ENCODE measurements around the gene HAL.

GRCh38 chr12:96025518-96025917, 29.4 kb upstream of the HAL start:
- TF ChIP-seq CTCF (optimal IDR thresholded peaks at IDR 0.05 in 1 of 3, IDR thresholded peaks at IDR 0.05 in 1 of 3, conservative IDR thresholded peaks at IDR 0.05 in 1 of 3; ENCODE audit: extremely low read depth in 1 of 3, insufficient read depth in 2 of 3, low read length in 3 of 3), result no peak
- TF ChIP-seq EZH2 (IDR thresholded peaks at IDR 0.05; ENCODE audit: low read length), result no peak
